Endothelial cell of umbilical vein (primary cell): ENCODE data around the gene GUCD1. TPM values are rescaled to one million over a fixed set of nuclear protein-coding genes. Genes with fewer than 3 reads are reported as not detected.

Experiments
- BruUV-seq: library from RNA; stranded (reverse); fragments of 400-500 nt; replicated peaks from 2 replicates; lab custom pipeline; 2021; lab: Mats Ljungman, UMichigan
- CTCF ChIA-PET: fragments of 300-600, 350-600 bp; sonication (Branson Sonifier 250); formaldehyde crosslinking; loops from one replicate; lab custom pipeline; 2021; ENCODE audit warnings: antibody characterized with exemption, inconsistent platforms; lab: Charles Lee
- POLR2A ChIA-PET: fragments of 300-600, 350-600 bp; sonication (Branson Sonifier 250); formaldehyde crosslinking; loops from one replicate; lab custom pipeline; 2021; ENCODE audit warnings: antibody characterized with exemption, inconsistent platforms; lab: Charles Lee
- DNase-seq: peaks from one replicate; pipeline ENCODE4 v3.0.0-alpha.2; 2011; ENCODE audit warnings: low read depth, low spot score
- FAIRE-seq: peaks from 2 replicates; lab custom pipeline; 2011; peaks lifted over from hg19 to GRCh38; lab: Jason Lieb, UNC
- H2AFZ ChIP-seq: 2 replicates; pipeline ENCODE4 v1.6.0; 2012; ENCODE audit warnings: low read depth, low read length, control low read depth, inconsistent platforms
- H3K27ac ChIP-seq: 2 replicates; pipeline ENCODE4 v1.5.1; 2011; ENCODE audit warnings: low read depth, mild to moderate bottlenecking, control low read depth, low read length, moderate library complexity; ENCODE audit not compliant: insufficient read depth
- H3K27me3 ChIP-seq, 2 experiments: 2 replicates each; pipeline versions ENCODE4 v1.6.0 to v1.6.1; 2011; ENCODE audit warnings: low read length in 2 of 2, mixed read lengths in 1 of 2; ENCODE audit not compliant: control insufficient read depth in 2 of 2, insufficient read depth in 2 of 2
- H3K36me3 ChIP-seq, 2 experiments: 2 replicates in 1 of 2; 3 replicates in 1 of 2; pipeline ENCODE4 v1.5.1; 2011; ENCODE audit warnings: low read length in 2 of 2, mild to moderate bottlenecking in 1 of 2, moderate library complexity in 1 of 2; ENCODE audit not compliant: control insufficient read depth in 2 of 2, insufficient read depth in 2 of 2; ENCODE audit errors: extremely low read depth in 1 of 2
- H3K4me1 ChIP-seq: 3 replicates; pipeline ENCODE4 v1.5.1; 2011; ENCODE audit warnings: mild to moderate bottlenecking, low read length; ENCODE audit not compliant: control insufficient read depth, insufficient read depth; ENCODE audit errors: extremely low read depth
- H3K4me2 ChIP-seq: 2 replicates; pipeline ENCODE4 v1.6.1; 2011; ENCODE audit warnings: low read length, control low read depth, mixed read lengths; ENCODE audit not compliant: insufficient read depth
- H3K4me3 ChIP-seq, 3 experiments: fragments of 200-600 bp in 1 of 3; sonication (generic), shearing (Covaris generic) in 1 of 3; replicated peaks in 1 of 3; 2 replicates each; pipeline ENCODE4 v1.5.1; 2011 to 2016; ENCODE audit warnings: control low read depth in 3 of 3, low read length in 3 of 3, mild to moderate bottlenecking in 2 of 3, inconsistent platforms in 1 of 3, low read depth in 1 of 3, moderate library complexity in 1 of 3; ENCODE audit not compliant: insufficient read depth in 1 of 3
- H3K79me2 ChIP-seq: 2 replicates; pipeline ENCODE4 v1.6.0; 2012; ENCODE audit warnings: low read length, inconsistent platforms; ENCODE audit not compliant: control insufficient read depth, insufficient read depth
- H3K9ac ChIP-seq: replicated peaks from 2 replicates; pipeline ENCODE3; 2011; ENCODE audit warnings: low read length, control low read depth; ENCODE audit not compliant: insufficient read depth; ENCODE audit errors: extremely low read depth
- H3K9me1 ChIP-seq: replicated peaks from 3 replicates; pipeline ENCODE4 v1.6.0; 2011; ENCODE audit warnings: mild to moderate bottlenecking, low read length; ENCODE audit not compliant: control insufficient read depth, insufficient read depth; ENCODE audit errors: extremely low read depth
- H3K9me3 ChIP-seq: replicated peaks from 2 replicates; pipeline ENCODE4 v1.5.1; 2012; ENCODE audit warnings: low read length, inconsistent platforms; ENCODE audit not compliant: control insufficient read depth, insufficient read depth
- H4K20me1 ChIP-seq: replicated peaks from 2 replicates; pipeline ENCODE3; 2011; ENCODE audit warnings: mild to moderate bottlenecking, low read length; ENCODE audit not compliant: control insufficient read depth, insufficient read depth; ENCODE audit errors: extremely low read depth
- EZH2 ChIP-seq: IDR thresholded peaks from 2 replicates; pipeline ENCODE4 v1.6.1; 2012; ENCODE audit warnings: borderline replicate concordance, low read depth, mild to moderate bottlenecking, moderate library complexity, low read length, inconsistent platforms; ENCODE audit not compliant: severe bottlenecking
- FOS ChIP-seq: IDR thresholded peaks from 2 replicates; pipeline ENCODE4 v1.6.1; 2011; ENCODE audit warnings: mild to moderate bottlenecking, low read length, moderate library complexity, borderline replicate concordance; ENCODE audit not compliant: insufficient read depth
- GATA2 ChIP-seq: IDR thresholded peaks from 2 replicates; pipeline ENCODE4 v1.7.0; 2011; ENCODE audit warnings: low read depth, mild to moderate bottlenecking, moderate library complexity, mixed read lengths, low read length; ENCODE audit not compliant: insufficient read length, insufficient read depth
- JUN ChIP-seq: IDR thresholded peaks from 2 replicates; pipeline ENCODE4 v1.6.1; 2011; ENCODE audit warnings: borderline replicate concordance, low read depth; ENCODE audit not compliant: insufficient read length, insufficient read depth
- MYC ChIP-seq: IDR thresholded peaks from one replicate; pipeline ENCODE4 v1.6.1; 2011; ENCODE audit warnings: mild to moderate bottlenecking, low read depth, low read length
- POLR2A ChIP-seq: IDR thresholded peaks from 2 replicates; pipeline ENCODE4 v1.6.1; 2012; ENCODE audit warnings: low read depth, mild to moderate bottlenecking, control low read depth, low read length
- POLR2AphosphoS5 ChIP-seq: IDR thresholded peaks from 2 replicates; pipeline ENCODE4 v1.6.1; 2012; ENCODE audit warnings: low read depth, mild to moderate bottlenecking, control low read depth, low read length, moderate library complexity; ENCODE audit not compliant: insufficient read depth
- dilution Hi-C: fragments of 300-500 bp; cut with MboI; formaldehyde crosslinking; loops from one replicate; pipeline ENCODE4 v1.15.0; 2019; ENCODE audit warnings: low sequenced_read_pairs; ENCODE audit not compliant: extremely low pct_ligation_motif_present
- intact Hi-C: fragments of 100-400 bp; cut with micrococcal nuclease; formaldehyde crosslinking; loops from one replicate; pipeline ENCODE4 v1.10.0; 2022
- polyA plus RNA-seq, 4 experiments: library from polyadenylated mRNA; depleted of rRNA in 3 of 4; stranded (reverse) in 3 of 4; unstranded in 1 of 4; fragments of >200 nt; gene quantifications; 2 replicates each; pipeline versions ENCODE4 v1.2.1 to v1.2.3, GENCODE V29; 2011 to 2012; ENCODE audit warnings: missing spikeins in 1 of 4
- total RNA-seq: library from RNA; stranded (reverse); gene quantifications from 2 replicates; pipeline ENCODE4 v1.2.3, GENCODE V29; 2021
- TF ChIP-seq, protein P1 (sequence below): IDR thresholded peaks from 2 replicates; pipeline ENCODE4 v1.6.1; 2011; ENCODE audit not compliant: insufficient read depth, insufficient read length
- TF ChIP-seq, protein P2 (sequence below), 2 donors: IDR thresholded peaks; 1 replicate in 1 of 2; 2 replicates in 1 of 2; pipeline ENCODE4 v1.5.1; 2011; ENCODE audit warnings: low read length in 2 of 2, mild to moderate bottlenecking in 2 of 2, moderate library complexity in 2 of 2, control low read depth in 1 of 2, inconsistent platforms in 1 of 2, low read depth in 1 of 2; ENCODE audit not compliant: insufficient read depth in 1 of 2; ENCODE audit errors: extremely low read depth in 1 of 2

Gene GUCD1
- total and polyA plus RNA-seq, 2 donors (not counting 3 experiments of a cell fraction or from before 2014, with no cell fraction given), result 116 to 138 TPM

GRCh38 chr22:24587251-24587650, 32.3 kb upstream of the GUCD1 start:
- dilution Hi-C loops, result no loop called here
- CTCF ChIA-PET, result interaction anchor here (0.9 kb wide), 1 partner anchor 42 kb away, joined by 3 read pairs; no protein-coding TSS in a partner anchor
- no peak overlapping the region for H3K9ac ChIP-seq

More at GRCh38 chr22:24587251-24587650, 32.3 kb upstream of the GUCD1 start:
- no peak for TF ChIP-seq MYC
- TF ChIP-seq POLR2A, result no peak
- TF ChIP-seq, protein P1, sequence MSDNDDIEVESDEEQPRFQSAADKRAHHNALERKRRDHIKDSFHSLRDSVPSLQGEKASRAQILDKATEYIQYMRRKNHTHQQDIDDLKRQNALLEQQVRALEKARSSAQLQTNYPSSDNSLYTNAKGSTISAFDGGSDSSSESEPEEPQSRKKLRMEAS, result no peak
- TF ChIP-seq EZH2, result no peak
- TF ChIP-seq FOS, result no peak
- TF ChIP-seq, protein P2, sequence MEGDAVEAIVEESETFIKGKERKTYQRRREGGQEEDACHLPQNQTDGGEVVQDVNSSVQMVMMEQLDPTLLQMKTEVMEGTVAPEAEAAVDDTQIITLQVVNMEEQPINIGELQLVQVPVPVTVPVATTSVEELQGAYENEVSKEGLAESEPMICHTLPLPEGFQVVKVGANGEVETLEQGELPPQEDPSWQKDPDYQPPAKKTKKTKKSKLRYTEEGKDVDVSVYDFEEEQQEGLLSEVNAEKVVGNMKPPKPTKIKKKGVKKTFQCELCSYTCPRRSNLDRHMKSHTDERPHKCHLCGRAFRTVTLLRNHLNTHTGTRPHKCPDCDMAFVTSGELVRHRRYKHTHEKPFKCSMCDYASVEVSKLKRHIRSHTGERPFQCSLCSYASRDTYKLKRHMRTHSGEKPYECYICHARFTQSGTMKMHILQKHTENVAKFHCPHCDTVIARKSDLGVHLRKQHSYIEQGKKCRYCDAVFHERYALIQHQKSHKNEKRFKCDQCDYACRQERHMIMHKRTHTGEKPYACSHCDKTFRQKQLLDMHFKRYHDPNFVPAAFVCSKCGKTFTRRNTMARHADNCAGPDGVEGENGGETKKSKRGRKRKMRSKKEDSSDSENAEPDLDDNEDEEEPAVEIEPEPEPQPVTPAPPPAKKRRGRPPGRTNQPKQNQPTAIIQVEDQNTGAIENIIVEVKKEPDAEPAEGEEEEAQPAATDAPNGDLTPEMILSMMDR (IDR thresholded peaks at IDR 0.05; ENCODE audit: extremely low read depth in 1 of 2, insufficient read depth in 1 of 2, low read depth in 1 of 2, low read length in 2 of 2), result no peak
- no peak for TF ChIP-seq GATA2
- TF ChIP-seq POLR2AphosphoS5, result no peak
- TF ChIP-seq JUN, result no peak
- Histone ChIP-seq H3K9me3 (no peaks in the 10 kb centered on the region), H3K4me2 (no peak overlapping the region), H2AFZ (no peak overlapping the region), H4K20me1 (no peaks in the 10 kb centered on the region), H3K27me3 (no peaks in the 10 kb centered on the region), H3K4me1 (peaks cover under 1% of the 10 kb centered on the region), H3K4me3 (no peak overlapping the region), H3K9me1 (no peaks in the 10 kb centered on the region), H3K79me2 (no peaks in the 10 kb centered on the region), H3K27ac (no peak overlapping the region), H3K36me3 (peaks cover 0 to 3% of the 10 kb centered on the region in 2 experiments)
- intact Hi-C loops, result no loop called here
- FAIRE-seq (no peak), DNase-seq (no peak)
- no TSS peak for BruUV-seq
- POLR2A ChIA-PET, result no interaction called here
